Measurements from ENCODE around the gene AIRE.
A peak's percentile ranks its signal among the peaks of the same experiment; 100 is the strongest.
"Not testable (repeated sequence)": the region's sequence is repeated elsewhere in the genome, so short reads cannot be mapped to it uniquely, and the experiment has no call there.

AIRE gene

GRCh38 chr21:44298301-44298700 is 12.6 kb downstream of the AIRE start:
- TF ChIP-seq CTCF (conservative IDR thresholded peaks at IDR 0.05; ENCODE audit: control insufficient read depth, insufficient read depth, low read depth, low read length) = peak; percentile 14
- no peak overlapping the region for H3K4me3 ChIP-seq (ENCODE audit: control insufficient read depth, low read depth, low read length)
- no peak for DNase-seq (ENCODE audit: low read depth)

- no peak for TF ChIP-seq CTCF (conservative IDR thresholded peaks at IDR 0.05; ENCODE audit: control insufficient read depth, insufficient read depth, low read depth, low read length)
- peak overlapping the region; percentile 62 for H3K4me3 ChIP-seq (ENCODE audit: control insufficient read depth, low read depth, low read length)
- peak; percentile 9 for DNase-seq (ENCODE audit: low read depth)
Measured at GRCh38 chr21:44299085-44299457, 13.4 kb downstream of the AIRE start.

- peak; percentile 15 for DNase-seq (ENCODE audit: low read depth)
Measured at GRCh38 chr21:44299458-44300261, 14.0 kb downstream of the AIRE start, which contains the start of gene PFKL. Gene PFKL (plus strand): TSS chr21:44300053. CDS start chr21:44300106, 53 bp downstream.

GRCh38 chr21:44300262-44300959 is 14.7 kb downstream of the AIRE start:
- H3K4me3 ChIP-seq (ENCODE audit: control insufficient read depth, low read depth, low read length) = peak overlapping the region; percentile 62
- TF ChIP-seq CTCF (conservative IDR thresholded peaks at IDR 0.05; ENCODE audit: control insufficient read depth, insufficient read depth, low read depth, low read length) = no peak
- peak; percentile 19 for DNase-seq (ENCODE audit: low read depth)

More at GRCh38 chr21:44299458-44300261, 14.0 kb downstream of the AIRE start, which contains the start of gene PFKL:
- peak within 1 kb of the TSS; percentile 62 for H3K4me3 ChIP-seq (ENCODE audit: control insufficient read depth, low read depth, low read length)
- no peak for TF ChIP-seq CTCF (conservative IDR thresholded peaks at IDR 0.05; ENCODE audit: control insufficient read depth, insufficient read depth, low read depth, low read length)

GRCh38 chr21:44301141-44301540 is 15.5 kb downstream of the AIRE start:
- DNase-seq (ENCODE audit: low read depth) = no peak
- no peak for TF ChIP-seq CTCF (conservative IDR thresholded peaks at IDR 0.05; ENCODE audit: control insufficient read depth, insufficient read depth, low read depth, low read length)
- peak overlapping the region; percentile 62 for H3K4me3 ChIP-seq (ENCODE audit: control insufficient read depth, low read depth, low read length)

- TF ChIP-seq CTCF (conservative IDR thresholded peaks at IDR 0.05; ENCODE audit: control insufficient read depth, insufficient read depth, low read depth, low read length) = no peak
Measured at GRCh38 chr21:44301961-44302406, 16.3 kb downstream of the AIRE start.

GRCh38 chr21:44302573-44303401 is 17.1 kb downstream of the AIRE start:
- DNase-seq (ENCODE audit: low read depth); H3K4me3 ChIP-seq (ENCODE audit: control insufficient read depth, low read depth, low read length): not testable (repeated sequence)

More at GRCh38 chr21:44301961-44302406, 16.3 kb downstream of the AIRE start:
- no peak overlapping the region for H3K4me3 ChIP-seq (ENCODE audit: control insufficient read depth, low read depth, low read length)
- no peak for DNase-seq (ENCODE audit: low read depth)

Data from fibroblast of mammary gland (primary cell).